ENCODE results near the gene KRTAP9-6. TPM values are rescaled to one million over a fixed set of nuclear protein-coding genes. Genes with fewer than 3 reads are reported as not detected.

Gene KRTAP9-6
- total RNA-seq, 1 experiment from 2014 or later: not detected

- no peaks in the 10 kb centered on the region for H3K4me1 ChIP-seq (ENCODE audit: control insufficient read depth in 1 of 2, insufficient read depth in 2 of 2, low read length in 2 of 2)
- no peak for DNase-seq (ENCODE audit: low read depth, low spot score)
- no peaks in the 10 kb centered on the region for H3K36me3 ChIP-seq (ENCODE audit: control insufficient read depth in 1 of 2, insufficient read depth in 2 of 2, low read length in 2 of 2)
- no peak overlapping the region for H2AFZ ChIP-seq (ENCODE audit: low read depth, low read length, poor library complexity, severe bottlenecking)
- no peak overlapping the region for H3K27ac ChIP-seq (ENCODE audit: low read depth, low read length)
- no peak overlapping the region for H3K9ac ChIP-seq (ENCODE audit: low read length)
- RAD21 ChIA-PET (ENCODE audit: low non-redundant PET in 1 of 2, low total read pairs in 2 of 2, uncharacterized antibody in 2 of 2, unreplicated experiment in 2 of 2): no interaction called here
- POLR2A ChIA-PET: no interaction called here
- H3K9me2 ChIP-seq (ENCODE audit: insufficient read depth): no peaks in the 10 kb centered on the region
- no peak overlapping the region for H3K4me2 ChIP-seq (ENCODE audit: low read length)
- no TSS peak for BruUV-seq (replicated peaks)
- H4K20me1 ChIP-seq (ENCODE audit: insufficient read depth): no peaks in the 10 kb centered on the region
- intact Hi-C loops (cut with micrococcal nuclease): no loop called here
- TF ChIP-seq ZBTB33 (IDR thresholded peaks at IDR 0.05; ENCODE audit: extremely low read depth, insufficient replicate concordance, low read length): no peak
- no peak for TF ChIP-seq SP1 (IDR thresholded peaks at IDR 0.05; ENCODE audit: low read depth)
- TF ChIP-seq ZFX (IDR thresholded peaks at IDR 0.05): no peak
- TF ChIP-seq, protein P1, sequence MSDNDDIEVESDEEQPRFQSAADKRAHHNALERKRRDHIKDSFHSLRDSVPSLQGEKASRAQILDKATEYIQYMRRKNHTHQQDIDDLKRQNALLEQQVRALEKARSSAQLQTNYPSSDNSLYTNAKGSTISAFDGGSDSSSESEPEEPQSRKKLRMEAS (IDR thresholded peaks at IDR 0.05): no peak
- no peak for TF ChIP-seq POLR2A (IDR thresholded peaks at IDR 0.05; ENCODE audit: borderline replicate concordance, extremely low read depth, insufficient read depth, insufficient read length)
- TF ChIP-seq REST (IDR thresholded peaks at IDR 0.05; ENCODE audit: low read depth): no peak
- TF ChIP-seq FOSL1 (IDR thresholded peaks at IDR 0.05; ENCODE audit: low read depth): no peak
- no peak for TF ChIP-seq EZH2phosphoT487 (IDR thresholded peaks at IDR 0.05; ENCODE audit: borderline replicate concordance)
- TF ChIP-seq, protein P2, sequence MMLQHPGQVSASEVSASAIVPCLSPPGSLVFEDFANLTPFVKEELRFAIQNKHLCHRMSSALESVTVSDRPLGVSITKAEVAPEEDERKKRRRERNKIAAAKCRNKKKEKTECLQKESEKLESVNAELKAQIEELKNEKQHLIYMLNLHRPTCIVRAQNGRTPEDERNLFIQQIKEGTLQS (IDR thresholded peaks at IDR 0.05): no peak
- TF ChIP-seq CTCF (IDR thresholded peaks at IDR 0.05 in 2 of 3, conservative IDR thresholded peaks at IDR 0.05 in 1 of 3; ENCODE audit: borderline replicate concordance in 1 of 3, insufficient read depth in 1 of 3, low read depth in 2 of 3, low read length in 2 of 3): no peak
- no peak for TF ChIP-seq SRF (IDR thresholded peaks at IDR 0.05; ENCODE audit: low read depth)
- no peak for TF ChIP-seq ZNF274 (IDR thresholded peaks at IDR 0.05; ENCODE audit: low read depth, low read length)
- no peak for TF ChIP-seq CEBPB (IDR thresholded peaks at IDR 0.05; ENCODE audit: low read depth)
- TF ChIP-seq RAD21 (IDR thresholded peaks at IDR 0.05; ENCODE audit: low read depth): no peak
- TF ChIP-seq CBX3 (IDR thresholded peaks at IDR 0.05; ENCODE audit: low read depth): no peak
- TF ChIP-seq YY1 (IDR thresholded peaks at IDR 0.05; ENCODE audit: extremely low read depth, insufficient replicate concordance, low read depth, low read length): no peak
- no peak for TF ChIP-seq ELF1 (IDR thresholded peaks at IDR 0.05; ENCODE audit: borderline replicate concordance, low read depth)
- no peak for TF ChIP-seq TCF7L2 (IDR thresholded peaks at IDR 0.05; ENCODE audit: borderline replicate concordance, extremely low read depth, insufficient read depth, insufficient read length)
- TF ChIP-seq POLR2AphosphoS5 (IDR thresholded peaks at IDR 0.05; ENCODE audit: low read depth, low read length): no peak
- no peak for ATAC-seq
- H3K4me3 ChIP-seq (replicated peaks in 1 of 2; ENCODE audit: low read depth in 1 of 2, low read length in 2 of 2): no peak overlapping the region
- CTCF ChIA-PET: no interaction called here
- no peaks in the 10 kb centered on the region for H3K79me2 ChIP-seq (ENCODE audit: insufficient read depth, low read length)
- H3K9me3 ChIP-seq (ENCODE audit: control insufficient read depth in 1 of 2, insufficient read depth in 1 of 2, low read depth in 1 of 2, low read length in 2 of 2): no peaks in the 10 kb centered on the region
- no peaks in the 10 kb centered on the region for H3K27me3 ChIP-seq (ENCODE audit: insufficient read depth, low read length)
Measured at GRCh38 chr17:41267711-41268110, 2.5 kb downstream of the KRTAP9-6 start.
